HG03354 (cell line): ENCODE data around the gene ZFX.

Experiments used
- ATAC-seq: cut with Tn5 transposase; IDR thresholded peaks from one replicate; pipeline ENCODE4 v1.9.1; 2021; ENCODE audit warnings: mild to moderate bottlenecking; ENCODE audit not compliant: unreplicated experiment, poor library complexity, severe bottlenecking

ZFX gene

DNA sequence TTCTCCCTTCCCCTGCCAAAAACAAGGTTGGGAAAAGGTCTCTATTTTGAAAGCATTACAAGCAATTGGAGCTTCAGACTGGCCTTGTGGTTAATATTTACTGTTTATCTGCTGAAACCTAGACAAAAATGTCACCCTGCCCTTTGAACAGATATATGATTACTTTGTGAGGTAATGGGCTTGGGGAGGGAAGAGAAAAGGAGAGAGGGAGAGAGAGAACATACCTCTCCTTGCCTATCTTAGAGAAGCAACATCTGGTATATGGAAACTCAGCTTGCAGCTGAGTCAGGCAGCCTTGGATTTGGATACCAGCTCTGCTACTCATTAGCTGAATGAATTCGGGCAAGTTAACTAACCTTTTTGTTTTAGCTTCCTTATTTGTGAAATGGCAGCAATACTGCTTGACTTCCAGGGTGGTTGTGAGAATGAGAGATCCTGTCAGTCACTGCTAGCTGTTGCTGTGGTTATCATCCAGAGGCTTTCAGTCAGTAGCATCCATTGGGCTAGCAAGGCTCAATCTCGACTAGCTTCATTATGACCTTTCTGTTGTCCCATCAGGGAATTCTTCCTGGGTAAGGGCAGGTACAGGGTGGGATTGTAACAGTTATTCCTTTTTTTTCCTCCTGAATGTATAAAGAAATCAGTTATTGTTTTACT is 41.1 kb downstream of the ZFX start:
- ATAC-seq = no peak

GRCh38 chrX:24196509-24196908 is 47.0 kb downstream of the ZFX start:
- ATAC-seq = no peak

GRCh38 chrX:24198101-24198500 is 48.6 kb downstream of the ZFX start:
- no peak for ATAC-seq

DNA sequence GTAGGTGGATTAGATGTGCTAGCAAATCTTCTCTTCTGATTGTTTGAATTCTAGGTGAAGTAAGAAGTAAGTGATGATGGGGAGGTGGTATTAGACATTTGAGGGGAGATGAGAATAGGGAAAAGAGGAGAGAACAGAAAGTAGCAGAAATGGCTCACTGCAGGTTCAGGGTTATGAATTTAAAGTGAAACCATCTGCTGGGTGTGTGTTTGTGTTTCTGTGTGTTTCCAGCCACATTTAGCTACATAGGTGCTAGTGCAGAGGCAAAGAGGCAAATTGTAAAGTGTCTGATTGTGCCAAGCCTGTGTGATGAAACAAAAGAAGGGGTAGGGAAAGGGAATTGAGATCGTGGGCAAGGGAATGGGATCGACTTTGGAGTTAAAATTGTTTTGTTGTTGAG is 50.6 kb downstream of the ZFX start:
- no peak for ATAC-seq

DNA sequence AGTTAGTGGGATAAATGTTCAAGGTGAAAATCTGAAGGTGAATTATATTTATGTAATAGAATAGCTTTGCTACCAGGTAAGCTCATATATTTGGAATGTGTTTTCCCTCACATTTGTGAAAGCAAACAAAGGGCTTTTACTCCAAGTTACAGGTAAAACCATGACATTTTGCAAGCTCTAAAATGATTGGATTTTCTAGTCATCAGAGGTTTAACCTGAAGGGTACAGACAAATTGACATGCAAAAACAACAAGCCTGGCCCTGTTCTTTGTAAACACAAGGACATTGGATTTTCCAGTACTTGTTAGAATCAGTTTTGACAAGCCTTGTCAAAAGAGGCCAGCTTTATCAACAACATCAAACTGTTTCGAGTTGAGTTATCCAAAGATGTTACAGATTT is 51.7 kb downstream of the ZFX start:
- ATAC-seq = no peak

DNA sequence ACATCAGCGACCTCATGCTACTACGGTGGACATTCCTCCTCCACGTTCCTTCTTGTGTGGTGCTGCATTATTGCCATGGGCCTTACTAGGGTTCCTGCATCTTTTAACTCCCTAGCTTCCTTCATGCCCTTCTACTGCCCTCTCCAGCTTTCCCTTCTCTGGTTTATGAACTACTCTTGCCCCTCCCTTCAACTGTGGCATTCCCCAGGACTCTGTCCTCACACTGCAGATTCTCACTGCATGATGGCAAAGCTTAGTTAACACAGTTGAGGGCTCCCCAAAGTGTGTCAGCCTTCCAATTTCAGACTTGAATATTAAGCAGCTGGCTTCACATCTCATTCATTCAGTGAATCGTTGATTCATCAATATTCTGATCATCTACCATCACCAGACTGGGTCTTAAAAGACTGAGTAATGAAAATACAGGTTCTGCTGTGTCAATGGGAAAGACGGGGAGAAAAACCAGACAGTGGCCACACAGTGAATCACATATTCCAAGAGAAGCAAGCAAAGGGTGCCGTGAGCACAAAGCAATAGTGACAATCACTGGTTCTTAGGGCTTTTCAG is 53.0 kb downstream of the ZFX start:
- ATAC-seq = no peak

DNA sequence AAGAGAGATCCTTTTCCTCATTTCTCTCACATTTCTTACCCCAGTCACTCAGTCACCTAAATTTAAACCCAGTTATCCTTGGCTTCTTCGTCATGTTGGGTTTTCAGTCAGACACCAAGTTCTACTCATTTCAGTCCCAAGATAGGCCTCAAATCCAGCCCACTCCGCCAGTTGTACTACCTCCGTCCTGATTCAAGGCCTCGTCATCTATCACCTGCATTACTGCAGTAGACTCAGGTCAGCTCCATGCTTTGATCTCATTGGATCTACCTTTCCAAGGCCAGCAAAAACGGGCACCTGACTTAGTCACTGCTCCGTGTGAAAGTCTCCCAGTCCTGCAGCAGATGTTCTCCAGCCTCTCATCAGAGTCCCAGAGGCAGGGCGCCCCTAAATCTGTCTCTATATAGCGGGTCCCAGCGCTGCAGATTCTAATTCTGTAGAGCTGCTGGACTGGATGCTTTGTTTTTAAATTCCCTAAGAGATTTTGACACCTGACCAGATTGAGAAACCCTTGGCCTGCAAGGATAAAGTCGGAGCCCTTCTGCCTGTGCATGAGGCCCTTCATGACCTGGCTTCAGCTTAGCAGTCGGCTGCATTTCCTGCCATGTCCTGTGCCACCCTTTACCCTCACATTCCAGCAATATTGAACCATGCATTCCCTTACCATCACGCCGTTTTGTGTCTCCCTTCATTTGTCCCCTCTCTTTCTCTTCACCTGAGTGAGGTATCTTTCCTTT is 53.7 kb downstream of the ZFX start:
- ATAC-seq = no peak

DNA sequence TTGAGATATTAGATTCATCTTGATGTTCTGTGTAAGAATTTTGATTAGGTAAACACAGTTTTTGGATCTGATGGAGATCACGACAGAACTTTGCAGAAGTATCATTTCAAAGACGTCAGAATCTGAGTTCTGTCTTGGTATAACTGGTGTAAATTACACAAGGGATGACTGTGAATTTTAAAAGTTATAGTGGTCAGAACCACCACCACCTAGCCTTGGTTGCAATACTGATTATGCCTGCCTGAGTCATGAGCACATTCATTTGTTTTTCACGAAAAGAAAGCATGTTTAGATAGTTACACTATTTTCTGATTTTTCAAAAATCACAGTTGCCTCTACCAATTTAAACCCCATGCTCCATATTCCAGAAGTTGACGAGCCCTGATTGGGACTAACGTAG is 54.8 kb downstream of the ZFX start:
- no peak for ATAC-seq

DNA sequence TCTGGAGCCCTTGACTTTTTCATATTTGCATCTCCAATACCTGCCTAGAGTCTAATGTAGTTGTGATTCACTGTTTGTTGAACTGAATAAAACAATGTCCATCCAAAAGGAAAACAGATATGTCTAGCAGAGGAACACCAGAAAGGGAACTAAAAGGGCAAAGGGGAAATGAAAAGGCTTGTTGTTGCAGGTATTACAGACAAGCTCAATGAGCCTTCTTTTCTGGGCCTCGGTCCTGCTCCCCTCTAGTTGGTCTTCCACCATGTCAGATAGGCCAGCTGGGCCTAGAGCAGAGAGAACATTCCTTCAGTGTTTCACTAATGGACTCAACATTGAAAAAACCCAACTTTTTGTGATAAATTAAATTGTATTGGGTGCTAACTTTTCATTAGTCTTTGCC is 55.4 kb downstream of the ZFX start:
- no peak for ATAC-seq

- no peak for ATAC-seq
Measured at GRCh38 chrX:24207826-24208225, 58.3 kb downstream of the ZFX start.

DNA sequence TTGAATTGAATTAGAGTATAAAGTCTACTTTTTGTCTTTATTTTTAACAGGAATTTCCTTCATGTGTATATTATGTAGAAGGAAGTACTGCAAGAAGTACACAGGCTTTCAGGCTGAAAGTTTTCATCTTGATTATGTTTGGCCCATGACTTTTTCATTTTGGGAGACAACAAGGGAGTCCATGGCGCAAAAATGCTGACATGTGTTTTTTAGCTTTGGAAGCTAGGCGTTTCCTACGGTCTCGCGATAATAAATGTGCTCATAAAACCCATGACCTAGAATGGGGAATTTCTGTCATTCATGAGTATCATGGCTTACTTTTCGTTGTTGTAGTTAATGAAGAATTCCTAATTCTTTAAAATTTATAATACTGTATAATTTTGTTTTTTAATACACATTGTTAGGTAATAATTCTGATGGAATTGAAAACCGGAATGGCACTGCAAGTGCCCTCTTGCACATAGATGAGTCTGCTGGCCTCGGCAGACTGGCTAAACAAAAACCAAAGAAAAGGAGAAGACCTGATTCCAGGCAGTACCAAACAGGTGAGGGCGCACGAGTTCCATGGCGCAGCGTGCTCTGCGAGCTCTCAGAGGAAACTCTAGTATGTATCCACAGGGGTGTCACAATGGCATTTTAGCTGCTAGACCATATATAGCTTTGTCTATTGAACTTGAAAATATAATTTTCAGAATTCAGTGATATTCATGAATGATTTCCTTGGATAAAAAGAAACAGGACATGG is 59.1 kb downstream of the ZFX start:
- ATAC-seq = no peak

GRCh38 chrX:24210190-24210589 is 60.7 kb downstream of the ZFX start:
- ATAC-seq = no peak

DNA sequence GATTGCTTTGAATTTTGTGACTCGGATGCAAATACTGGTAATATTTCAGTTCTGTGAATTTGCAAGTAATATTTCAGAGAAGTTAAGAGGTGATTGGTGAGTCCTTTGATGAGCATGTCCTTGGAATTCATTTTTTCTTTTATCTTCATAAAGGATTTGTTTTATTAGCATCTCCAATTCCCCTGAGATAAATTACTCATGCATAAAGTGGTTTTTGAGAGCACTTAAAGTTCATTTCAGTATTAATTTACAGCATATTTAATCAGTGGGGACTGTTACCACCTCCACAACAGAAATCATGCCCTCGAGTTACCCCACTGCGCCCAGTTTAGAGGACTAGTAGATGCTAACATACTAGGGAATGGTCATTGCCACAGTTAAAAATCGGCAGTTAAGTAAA is 65.0 kb downstream of the ZFX start:
- ATAC-seq = no peak

DNA sequence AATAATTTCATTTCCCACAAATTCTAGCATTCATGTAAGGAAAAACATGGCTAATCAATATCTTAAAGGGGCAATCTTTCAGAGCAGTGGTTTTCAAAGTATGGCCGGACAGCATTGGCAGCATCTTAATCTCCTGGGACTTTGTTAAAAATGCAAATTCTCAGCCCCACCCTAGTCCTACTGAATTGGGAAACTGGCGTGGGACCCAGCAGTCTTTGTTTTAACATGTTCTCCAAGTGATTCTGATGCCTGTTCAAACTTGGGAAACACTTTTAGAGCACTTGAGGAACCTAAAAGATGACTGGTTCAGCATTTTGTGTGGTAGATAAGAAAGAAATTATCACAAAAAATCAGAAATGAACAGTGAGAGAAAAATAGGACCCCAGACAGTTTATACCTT is 65.7 kb downstream of the ZFX start:
- ATAC-seq = no peak

DNA sequence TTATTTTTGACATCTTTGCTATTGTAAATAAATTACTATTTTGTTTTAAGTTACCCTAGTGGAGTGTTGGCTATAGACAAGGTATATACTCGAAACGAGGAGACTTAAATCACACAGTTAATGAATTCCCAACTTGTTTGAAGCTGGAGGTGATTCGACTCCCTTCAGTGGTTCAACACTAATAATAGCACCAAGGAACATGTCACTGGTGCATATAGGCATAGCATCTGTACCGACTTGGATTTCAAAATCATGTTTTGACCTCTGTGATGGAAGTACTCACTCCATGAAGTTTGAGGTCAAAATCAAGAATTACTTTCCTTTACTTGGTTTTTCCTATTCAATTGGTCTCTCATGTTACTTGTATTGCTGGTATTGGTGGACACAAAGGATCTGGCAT is 66.5 kb downstream of the ZFX start:
- no peak for ATAC-seq

GRCh38 chrX:24216827-24217226 is 67.3 kb downstream of the ZFX start:
- no peak for ATAC-seq

- no peak for ATAC-seq
Measured at GRCh38 chrX:24219320-24219719, 69.8 kb downstream of the ZFX start.

DNA sequence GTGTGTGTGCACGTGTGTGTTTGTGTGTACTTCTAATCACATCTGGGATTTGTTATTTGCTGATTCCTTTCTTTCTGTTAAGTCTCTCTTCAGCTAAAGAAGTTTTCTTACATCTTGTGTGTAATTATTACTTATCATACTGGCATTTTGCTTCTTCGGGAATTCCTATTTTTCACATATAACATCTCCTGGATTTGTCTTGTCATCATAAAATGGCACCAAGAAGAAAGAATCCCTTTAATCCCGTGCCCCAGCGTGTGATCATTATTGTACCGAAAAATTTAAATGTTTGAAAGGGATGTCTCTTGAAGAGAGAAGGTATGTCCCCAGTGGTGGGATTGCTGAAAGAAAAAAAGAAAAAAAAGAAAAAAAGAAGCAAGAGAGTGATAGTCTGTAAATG is 72.3 kb downstream of the ZFX start:
- ATAC-seq = no peak

- ATAC-seq = no peak
Measured at GRCh38 chrX:24225265-24225664, 75.7 kb downstream of the ZFX start.

DNA sequence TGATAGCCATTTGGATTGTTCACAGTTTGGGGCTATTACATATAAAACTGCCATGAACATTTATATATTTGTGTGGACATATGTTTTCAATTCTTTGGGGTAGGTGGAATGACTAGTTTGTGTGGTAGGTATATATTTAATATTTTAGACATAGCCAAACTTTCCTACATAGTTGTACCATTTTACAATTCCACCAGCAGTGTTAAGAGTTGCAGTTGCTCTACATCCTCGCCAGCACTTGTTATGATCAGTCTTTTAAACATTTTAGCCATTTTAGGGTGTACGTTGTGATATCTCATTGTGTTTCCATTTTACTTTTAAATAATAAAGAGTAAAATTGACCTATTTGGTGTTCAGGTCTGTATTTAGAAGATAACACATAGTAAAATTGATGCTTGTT is 76.6 kb downstream of the ZFX start:
- no peak for ATAC-seq

DNA sequence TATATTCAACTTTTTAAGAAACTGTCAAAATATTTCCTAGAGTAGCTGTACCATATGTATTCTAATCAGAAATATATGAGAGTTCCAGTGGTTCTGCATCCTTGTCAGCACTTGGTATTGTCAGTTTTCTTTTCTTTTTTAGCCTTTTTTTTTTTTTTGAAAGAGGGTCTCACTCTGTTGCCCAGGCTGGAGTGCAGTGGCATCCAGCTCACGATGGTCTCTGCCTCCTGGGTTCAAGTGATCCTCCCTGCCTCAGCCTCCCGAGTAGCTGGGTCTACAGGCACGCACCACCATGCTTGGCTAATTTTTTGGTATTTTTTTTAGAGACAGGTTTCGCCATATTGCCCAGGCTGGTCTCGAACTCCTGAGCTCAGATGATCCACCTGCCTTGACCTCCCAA is 79.1 kb downstream of the ZFX start:
- ATAC-seq = no peak
